HT1080 (cell line): Measurements from ENCODE around the gene MECP2. TPM values are rescaled to one million over a fixed set of nuclear protein-coding genes. Genes with fewer than 3 reads are reported as not detected.

Experiments used
- DNase-seq: peaks from one replicate; pipeline ENCODE4 v3.0.0-alpha.2; 2015; ENCODE audit warnings: low read depth
- total RNA-seq: library from RNA; depleted of rRNA; stranded (reverse); fragments of >200 nt; shearing (Covaris generic); gene quantifications from 2 replicates; pipeline ENCODE4 v1.2.3, GENCODE V29; 2014

Gene MECP2
- total RNA-seq, 1 experiment from 2014 or later = 32.0 TPM

GRCh38 chrX:154019061-154019621 lies 78.4 kb downstream of the MECP2 start:
- DNase-seq = no peak

- DNase-seq = peak; percentile 7
These were observed 78.9 kb downstream of the MECP2 start for GRCh38 chrX:154018518-154019060.

DNA sequence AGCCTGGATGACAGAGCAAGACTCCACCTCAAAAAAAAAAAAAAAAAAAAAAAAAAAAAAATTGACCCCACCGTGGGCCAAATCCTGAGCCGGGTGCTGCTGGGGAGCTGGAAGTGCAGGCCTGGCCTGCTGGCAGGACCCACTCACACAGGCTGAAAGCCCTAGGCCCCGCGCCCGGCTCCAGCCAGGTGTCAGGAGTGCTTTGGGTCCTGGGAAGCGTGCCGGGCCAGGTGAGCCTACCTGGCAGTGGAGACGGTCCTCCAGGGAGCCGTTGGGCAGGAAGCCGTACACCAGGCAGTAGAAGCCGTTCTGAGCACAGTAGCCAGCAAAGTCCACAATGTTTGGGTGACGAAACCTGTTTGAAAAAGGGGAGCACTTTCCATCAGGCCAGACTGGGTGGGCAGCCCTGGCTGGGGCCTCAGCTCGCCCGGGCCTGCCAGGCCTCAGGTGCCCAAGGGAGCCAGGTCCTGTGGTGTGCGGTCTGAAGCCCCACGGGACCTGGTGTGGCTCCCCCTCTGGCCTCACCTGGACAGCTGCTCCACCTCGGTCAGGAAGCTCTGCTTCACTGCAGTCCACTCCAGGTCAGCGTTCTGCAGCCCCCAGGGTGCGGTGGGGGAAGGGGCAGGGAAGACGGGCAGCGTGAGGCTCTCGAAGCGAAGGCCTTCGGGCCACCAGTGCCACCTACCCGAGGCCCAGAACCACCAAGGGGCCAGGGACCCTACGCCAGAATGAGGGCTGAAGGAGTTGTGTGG lies 79.6 kb downstream of the MECP2 start:
- no peak for DNase-seq

- DNase-seq = no peak
These were observed 81.0 kb downstream of the MECP2 start for GRCh38 chrX:154016366-154017076.

DNA sequence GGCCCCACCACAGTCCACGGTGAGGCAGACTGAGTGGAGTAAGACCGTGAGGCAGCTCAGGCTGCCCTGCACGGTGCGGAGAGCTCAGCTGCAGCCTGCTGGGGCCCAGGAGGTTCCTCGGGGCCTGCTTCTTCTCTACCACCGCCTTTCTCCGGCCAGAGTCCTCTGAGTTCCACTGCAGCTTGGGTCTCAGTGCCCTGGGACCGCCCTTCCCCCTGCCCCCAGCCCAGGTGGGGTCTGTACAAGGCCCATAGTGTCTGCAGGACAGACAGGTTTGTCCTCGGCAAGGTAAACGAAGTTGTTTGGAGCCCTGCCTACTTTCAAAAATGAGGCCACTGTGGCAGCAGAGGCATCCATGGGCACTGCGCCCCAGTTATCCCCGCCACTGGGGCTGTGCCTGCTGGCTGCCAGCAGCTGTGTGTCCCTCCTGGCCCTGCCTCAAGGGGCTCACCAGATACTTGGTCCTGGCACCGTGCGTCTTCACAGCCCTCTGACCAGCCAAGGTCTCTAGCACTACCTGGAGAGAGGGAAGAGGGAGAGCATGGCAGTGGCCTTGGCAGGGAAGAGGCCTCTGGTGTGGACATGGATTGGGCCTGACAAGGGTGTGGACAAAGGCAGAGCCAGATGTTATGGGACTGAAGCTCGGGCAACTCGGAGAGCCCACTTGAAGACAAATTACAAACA lies 81.8 kb downstream of the MECP2 start:
- DNase-seq = no peak

DNA sequence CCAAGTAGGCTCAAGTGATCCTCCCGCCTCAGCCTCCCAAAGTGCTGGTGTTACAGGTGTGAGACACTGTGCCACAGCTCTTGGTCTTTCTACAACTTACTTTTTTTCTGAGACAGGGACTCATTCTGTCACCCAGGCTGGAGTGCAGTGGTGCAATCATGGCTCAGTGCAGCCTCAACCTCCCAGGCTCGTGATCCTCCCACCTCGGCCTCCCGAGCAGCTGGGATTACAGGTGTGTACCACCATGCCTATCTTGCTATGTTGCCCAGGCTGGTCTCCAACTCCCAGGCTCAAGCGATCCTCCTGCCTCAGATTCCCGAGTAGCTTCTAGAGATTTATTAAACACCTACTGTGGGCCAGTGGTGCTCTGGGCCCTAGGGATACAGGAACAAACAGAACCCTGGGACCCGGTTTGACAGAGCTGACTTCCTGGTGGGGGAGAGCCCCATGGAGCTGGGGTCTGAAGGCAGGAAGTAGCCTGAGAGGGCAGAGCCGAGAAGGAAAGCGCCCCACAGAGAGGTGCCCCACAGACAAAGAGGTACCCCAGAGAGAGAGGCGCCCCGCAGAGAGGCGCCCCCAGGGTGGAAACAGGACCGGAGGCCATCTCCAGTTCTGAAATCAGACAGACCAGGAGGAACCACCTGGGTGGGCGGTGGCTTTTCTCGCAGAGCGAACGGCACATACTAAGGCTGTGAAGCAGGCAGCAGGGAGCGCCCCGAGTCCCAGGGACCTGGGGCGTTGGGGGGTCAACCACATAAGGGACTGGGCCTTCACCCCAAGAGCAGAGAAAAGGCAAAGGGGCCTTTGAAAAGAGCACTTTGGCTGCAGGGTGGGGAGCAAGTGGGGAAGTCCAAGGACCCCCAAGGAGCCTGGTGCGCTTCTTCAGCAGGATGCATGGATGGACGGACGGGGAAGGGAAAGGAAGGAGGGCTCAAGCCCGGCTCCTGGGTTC lies 82.8 kb downstream of the MECP2 start:
- no peak for DNase-seq

DNA sequence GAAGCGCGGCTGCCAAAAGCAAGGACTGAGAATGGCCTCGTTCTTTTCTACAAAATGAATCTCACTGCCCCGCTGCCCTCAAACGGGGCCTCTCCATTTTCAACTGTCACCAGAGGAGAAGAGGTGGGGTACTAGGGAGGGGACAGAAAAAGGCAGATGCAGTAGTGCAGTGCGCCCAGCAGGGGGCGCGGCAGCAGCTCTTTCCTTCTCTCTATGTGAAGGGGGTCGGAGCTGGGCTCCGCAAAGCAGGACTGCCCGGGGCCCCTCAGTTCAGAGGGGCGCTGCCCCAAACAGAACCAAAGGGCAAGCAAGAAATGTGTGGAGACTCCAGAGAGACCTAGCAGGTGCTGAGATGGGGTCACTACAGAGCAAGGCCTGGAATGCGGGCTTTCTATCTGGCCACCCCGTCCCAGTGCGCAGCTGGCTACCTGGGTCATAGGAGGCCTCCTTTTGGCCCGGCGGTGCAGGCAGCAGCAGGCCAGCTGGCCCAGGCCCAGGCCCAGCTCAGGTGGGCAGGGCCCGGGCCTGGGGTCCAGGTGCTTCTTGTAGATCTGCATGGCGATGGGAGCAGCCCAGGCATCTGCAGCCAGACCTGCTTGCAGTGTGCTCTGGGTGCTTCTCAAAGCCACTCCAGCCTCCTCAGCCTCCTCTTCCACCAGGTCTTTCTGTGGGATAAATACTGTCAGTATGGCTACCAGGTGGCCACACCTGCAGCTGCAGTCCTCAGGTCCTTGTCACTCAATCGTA lies 83.7 kb downstream of the MECP2 start:
- peak; percentile 6 for DNase-seq

GRCh38 chrX:154013001-154013421 lies 84.5 kb downstream of the MECP2 start:
- no peak for DNase-seq

- DNase-seq = no peak
These were observed 85.1 kb downstream of the MECP2 start for GRCh38 chrX:154012336-154012991.

DNA sequence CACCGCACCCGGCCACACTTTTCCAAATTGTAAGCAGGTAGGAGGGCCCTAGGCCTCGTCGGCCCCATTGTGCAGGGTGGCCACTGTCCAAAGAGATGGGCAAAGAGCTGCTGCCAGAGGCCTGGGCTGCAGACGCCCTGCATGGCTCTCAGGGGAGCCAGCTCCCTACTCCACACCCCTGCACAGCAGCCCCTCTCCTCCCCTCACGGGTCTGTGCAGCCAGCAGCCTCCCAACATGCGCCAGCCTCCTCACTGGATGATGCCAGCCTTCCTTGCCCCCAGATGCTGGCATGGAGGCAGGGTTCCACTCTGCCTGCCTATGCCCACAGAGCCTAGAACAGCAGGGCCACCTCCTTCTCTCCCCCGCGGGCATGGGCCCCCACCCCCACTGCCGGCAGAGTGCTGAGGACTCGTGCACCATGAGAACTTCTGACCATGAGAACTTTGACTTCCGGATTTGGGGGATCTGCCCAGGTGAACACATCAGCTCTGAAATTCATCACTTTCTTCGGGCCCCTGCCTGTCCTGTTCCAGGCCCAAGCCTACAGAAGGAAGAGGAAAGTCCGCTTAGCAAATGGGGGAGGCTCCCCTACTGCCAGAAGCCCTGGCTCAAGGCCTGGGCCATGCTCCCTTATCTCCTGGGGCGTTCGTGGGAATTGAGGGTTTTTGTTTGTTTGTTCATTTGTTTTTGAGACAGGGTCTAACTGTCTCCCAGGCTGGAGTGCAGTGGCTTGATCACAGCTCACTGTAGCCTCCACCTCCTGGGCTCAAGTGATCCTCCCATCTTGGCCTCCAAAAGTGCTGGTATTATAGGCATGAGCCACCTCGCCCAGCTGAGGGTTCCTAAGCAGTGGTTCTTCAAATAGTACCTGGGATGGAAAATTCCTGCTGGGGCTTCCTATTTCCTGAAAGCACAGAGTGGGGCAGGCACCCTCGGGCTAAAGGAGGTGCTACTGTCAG lies 85.9 kb downstream of the MECP2 start:
- no peak for DNase-seq

GRCh38 chrX:154010330-154011087 lies 87.0 kb downstream of the MECP2 start:
- no peak for DNase-seq

- DNase-seq = no peak
These were observed 89.0 kb downstream of the MECP2 start for GRCh38 chrX:154008521-154008920.

GRCh38 chrX:154006947-154007346 lies 90.6 kb downstream of the MECP2 start:
- no peak for DNase-seq

DNA sequence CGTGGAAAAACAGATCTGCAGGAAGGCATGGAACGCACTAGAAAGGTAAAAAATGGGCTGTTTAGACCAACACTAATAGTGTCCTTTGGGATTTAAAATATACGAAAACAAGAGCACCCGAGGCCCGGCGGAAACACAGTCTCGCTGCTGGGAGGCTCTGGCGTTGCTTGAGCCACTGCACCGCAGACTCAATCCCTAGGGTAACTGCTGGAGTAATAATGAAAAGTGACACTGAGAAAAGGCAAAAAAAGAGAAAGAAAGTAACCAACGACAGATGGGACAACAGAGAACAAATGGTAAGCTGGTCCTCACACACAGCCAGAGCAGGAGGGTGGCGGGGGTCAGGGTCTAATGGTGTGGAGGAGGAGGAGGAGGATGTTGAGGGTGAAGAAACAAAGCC lies 93.2 kb downstream of the MECP2 start:
- no peak for DNase-seq

DNA sequence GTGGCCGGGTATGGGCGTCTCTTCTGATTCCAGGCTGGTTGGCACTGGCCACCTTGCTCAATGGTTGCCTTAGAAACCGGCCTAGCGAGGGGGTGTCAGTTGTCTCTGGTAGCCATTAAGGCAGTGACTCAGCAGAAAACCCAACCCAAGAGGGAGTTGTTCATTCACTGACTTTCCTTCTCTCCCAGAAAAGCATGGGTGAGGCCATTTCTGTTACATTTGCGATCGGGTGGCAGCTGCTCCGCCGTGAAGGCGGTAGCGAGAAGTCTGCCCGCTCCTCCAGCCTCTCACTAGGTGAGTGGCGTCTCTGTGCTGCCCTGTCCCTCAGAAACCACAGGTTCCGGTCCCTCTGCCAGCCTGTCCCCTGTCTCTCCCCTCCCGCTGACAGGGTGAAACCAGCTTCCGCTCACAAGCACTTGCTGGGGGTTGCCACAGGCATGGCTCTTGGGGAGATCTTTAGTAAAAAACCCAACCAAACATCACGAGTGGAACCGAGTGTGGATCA lies 95.2 kb downstream of the MECP2 start:
- peak; percentile 6 for DNase-seq

DNA sequence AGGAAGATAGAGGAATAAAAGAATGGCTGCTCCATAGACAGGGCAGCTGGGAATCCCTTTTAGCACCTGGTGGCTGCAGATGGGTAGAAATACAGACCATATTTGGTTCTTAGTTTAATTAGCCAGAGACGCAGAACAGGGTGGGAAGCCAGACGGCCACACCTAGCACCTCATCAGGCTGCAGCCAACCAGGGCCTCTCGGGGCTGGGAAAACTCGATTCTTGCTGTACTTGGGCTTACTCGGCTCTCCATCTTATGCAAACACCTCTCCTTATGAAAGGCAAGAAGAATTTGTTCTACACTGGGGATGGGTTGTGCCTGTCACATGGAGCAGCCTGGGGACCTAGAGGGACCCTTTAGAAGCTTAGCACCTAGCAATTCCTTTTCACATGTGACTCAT lies 97.5 kb downstream of the MECP2 start:
- no peak for DNase-seq
